Retinal pigment epithelial cell (primary cell): ENCODE data around the gene S100A3.

Source experiments
- DNase-seq: peaks from one replicate; pipeline ENCODE4 v3.0.0-alpha.2; 2010; ENCODE audit warnings: low read depth
- H3K4me3 ChIP-seq: 2 replicates; pipeline ENCODE4 v1.5.1; 2011; ENCODE audit warnings: mild to moderate bottlenecking, low read length, control low read depth, moderate library complexity
- CTCF ChIP-seq: conservative IDR thresholded peaks from 2 replicates; pipeline ENCODE4 v1.5.1; 2011; ENCODE audit warnings: low read depth, low read length, control low read depth, inconsistent platforms

S100A3 gene

GRCh38 chr1:153561466-153561985 is 12.5 kb upstream of the S100A3 start:
- no peak for DNase-seq
- no peak overlapping the region for H3K4me3 ChIP-seq
- no peak for TF ChIP-seq CTCF

GRCh38 chr1:153560771-153561465 is 11.9 kb upstream of the S100A3 start:
- no peak for TF ChIP-seq CTCF
- DNase-seq = no peak
- no peak overlapping the region for H3K4me3 ChIP-seq

- no peak for TF ChIP-seq CTCF
These were observed 11.2 kb upstream of the S100A3 start for GRCh38 chr1:153560241-153560640.

GRCh38 chr1:153557877-153558276 is 8.8 kb upstream of the S100A3 start:
- DNase-seq = no peak
- H3K4me3 ChIP-seq = no peak overlapping the region
- TF ChIP-seq CTCF = no peak

More at GRCh38 chr1:153560241-153560640, 11.2 kb upstream of the S100A3 start:
- DNase-seq = no peak
- H3K4me3 ChIP-seq = no peak overlapping the region

- H3K4me3 ChIP-seq = no peak overlapping the region
- TF ChIP-seq CTCF = no peak
- no peak for DNase-seq
These were observed 7.3 kb upstream of the S100A3 start for GRCh38 chr1:153556348-153556747.

- no peak overlapping the region for H3K4me3 ChIP-seq
- no peak for DNase-seq
- no peak for TF ChIP-seq CTCF
These were observed 4.9 kb upstream of the S100A3 start for GRCh38 chr1:153553830-153554541.

GRCh38 chr1:153553096-153553495 is 4.0 kb upstream of the S100A3 start:
- DNase-seq = no peak
- no peak overlapping the region for H3K4me3 ChIP-seq
- TF ChIP-seq CTCF = no peak
